Measurements from ENCODE around the gene PARP15.

The PARP15 gene

GRCh38 chr3:122618614-122619013 is 41.2 kb downstream of the PARP15 start:
- no peaks in the 10 kb centered on the region for H3K4me1 ChIP-seq (ENCODE audit: insufficient read depth, insufficient read length)
- H3K9ac ChIP-seq (ENCODE audit: insufficient read length, low read depth), result no peak overlapping the region
- TF ChIP-seq YY1 (IDR thresholded peaks at IDR 0.05; ENCODE audit: insufficient read depth, insufficient read length), result no peak
- TF ChIP-seq SUZ12 (IDR thresholded peaks at IDR 0.05; ENCODE audit: extremely low read depth, insufficient read depth, insufficient read length), result no peak
- TF ChIP-seq ZNF274 (IDR thresholded peaks at IDR 0.05; ENCODE audit: low read depth, low read length), result no peak
- no peak overlapping the region for H3K4me3 ChIP-seq (ENCODE audit: insufficient read length, low read depth)
- H3K27me3 ChIP-seq (ENCODE audit: insufficient read depth, insufficient read length), result no peaks in the 10 kb centered on the region
- no peak for DNase-seq (ENCODE audit: low read depth, low spot score)
- no peaks in the 10 kb centered on the region for H3K9me3 ChIP-seq (ENCODE audit: insufficient read depth, low read length)
- H3K36me3 ChIP-seq (ENCODE audit: insufficient read depth, insufficient read length, low read length), result no peaks in the 10 kb centered on the region

GRCh38 chr3:122619040-122619439 is 41.6 kb downstream of the PARP15 start:
- Histone ChIP-seq H3K36me3 (ENCODE audit: insufficient read depth, insufficient read length, low read length) (no peaks in the 10 kb centered on the region), H3K9me3 (ENCODE audit: insufficient read depth, low read length) (no peaks in the 10 kb centered on the region), H3K27me3 (ENCODE audit: insufficient read depth, insufficient read length) (no peaks in the 10 kb centered on the region), H3K9ac (ENCODE audit: insufficient read length, low read depth) (no peak overlapping the region), H3K4me3 (ENCODE audit: insufficient read length, low read depth) (no peak overlapping the region), H3K4me1 (ENCODE audit: insufficient read depth, insufficient read length) (no peaks in the 10 kb centered on the region)
- TF ChIP-seq ZNF274 (IDR thresholded peaks at IDR 0.05; ENCODE audit: low read depth, low read length) (no peak), YY1 (IDR thresholded peaks at IDR 0.05; ENCODE audit: insufficient read depth, insufficient read length) (no peak), SUZ12 (IDR thresholded peaks at IDR 0.05; ENCODE audit: extremely low read depth, insufficient read depth, insufficient read length) (no peak)
- no peak for DNase-seq (ENCODE audit: low read depth, low spot score)

GRCh38 chr3:122620399-122620798 is 42.9 kb downstream of the PARP15 start:
- no peak overlapping the region for H3K9ac ChIP-seq (ENCODE audit: insufficient read length, low read depth)
- no peaks in the 10 kb centered on the region for H3K9me3 ChIP-seq (ENCODE audit: insufficient read depth, low read length)
- H3K27me3 ChIP-seq (ENCODE audit: insufficient read depth, insufficient read length), result no peaks in the 10 kb centered on the region
- H3K36me3 ChIP-seq (ENCODE audit: insufficient read depth, insufficient read length, low read length), result no peaks in the 10 kb centered on the region
- no peaks in the 10 kb centered on the region for H3K4me1 ChIP-seq (ENCODE audit: insufficient read depth, insufficient read length)
- no peak for DNase-seq (ENCODE audit: low read depth, low spot score)
- TF ChIP-seq YY1 (IDR thresholded peaks at IDR 0.05; ENCODE audit: insufficient read depth, insufficient read length), result no peak
- TF ChIP-seq SUZ12 (IDR thresholded peaks at IDR 0.05; ENCODE audit: extremely low read depth, insufficient read depth, insufficient read length), result no peak
- no peak for TF ChIP-seq ZNF274 (IDR thresholded peaks at IDR 0.05; ENCODE audit: low read depth, low read length)
- H3K4me3 ChIP-seq (ENCODE audit: insufficient read length, low read depth), result no peak overlapping the region

GRCh38 chr3:122621112-122621511 is 43.7 kb downstream of the PARP15 start:
- DNase-seq (ENCODE audit: low read depth, low spot score), result no peak
- H3K27me3 ChIP-seq (ENCODE audit: insufficient read depth, insufficient read length), result no peaks in the 10 kb centered on the region
- H3K9me3 ChIP-seq (ENCODE audit: insufficient read depth, low read length), result no peaks in the 10 kb centered on the region
- TF ChIP-seq ZNF274 (IDR thresholded peaks at IDR 0.05; ENCODE audit: low read depth, low read length), result no peak
- TF ChIP-seq SUZ12 (IDR thresholded peaks at IDR 0.05; ENCODE audit: extremely low read depth, insufficient read depth, insufficient read length), result no peak
- TF ChIP-seq YY1 (IDR thresholded peaks at IDR 0.05; ENCODE audit: insufficient read depth, insufficient read length), result no peak
- no peak overlapping the region for H3K9ac ChIP-seq (ENCODE audit: insufficient read length, low read depth)
- no peaks in the 10 kb centered on the region for H3K4me1 ChIP-seq (ENCODE audit: insufficient read depth, insufficient read length)
- H3K36me3 ChIP-seq (ENCODE audit: insufficient read depth, insufficient read length, low read length), result no peaks in the 10 kb centered on the region
- no peak overlapping the region for H3K4me3 ChIP-seq (ENCODE audit: insufficient read length, low read depth)

- Histone ChIP-seq H3K9ac (ENCODE audit: insufficient read length, low read depth) (no peak overlapping the region), H3K9me3 (ENCODE audit: insufficient read depth, low read length) (no peaks in the 10 kb centered on the region), H3K27me3 (ENCODE audit: insufficient read depth, insufficient read length) (no peaks in the 10 kb centered on the region), H3K4me1 (ENCODE audit: insufficient read depth, insufficient read length) (no peaks in the 10 kb centered on the region), H3K4me3 (ENCODE audit: insufficient read length, low read depth) (no peak overlapping the region), H3K36me3 (ENCODE audit: insufficient read depth, insufficient read length, low read length) (no peaks in the 10 kb centered on the region)
- DNase-seq (ENCODE audit: low read depth, low spot score), result no peak
- no peak for TF ChIP-seq SUZ12 (IDR thresholded peaks at IDR 0.05; ENCODE audit: extremely low read depth, insufficient read depth, insufficient read length)
- no peak for TF ChIP-seq ZNF274 (IDR thresholded peaks at IDR 0.05; ENCODE audit: low read depth, low read length)
- TF ChIP-seq YY1 (IDR thresholded peaks at IDR 0.05; ENCODE audit: insufficient read depth, insufficient read length), result no peak
These were observed 45.8 kb downstream of the PARP15 start for GRCh38 chr3:122623031-122623829.

- no peak for DNase-seq (ENCODE audit: low read depth, low spot score)
- no peak overlapping the region for H3K4me3 ChIP-seq (ENCODE audit: insufficient read length, low read depth)
- H3K36me3 ChIP-seq (ENCODE audit: insufficient read depth, insufficient read length, low read length), result no peaks in the 10 kb centered on the region
- no peaks in the 10 kb centered on the region for H3K4me1 ChIP-seq (ENCODE audit: insufficient read depth, insufficient read length)
- no peak overlapping the region for H3K9ac ChIP-seq (ENCODE audit: insufficient read length, low read depth)
- H3K9me3 ChIP-seq (ENCODE audit: insufficient read depth, low read length), result no peaks in the 10 kb centered on the region
- H3K27me3 ChIP-seq (ENCODE audit: insufficient read depth, insufficient read length), result no peaks in the 10 kb centered on the region
- TF ChIP-seq ZNF274 (IDR thresholded peaks at IDR 0.05; ENCODE audit: low read depth, low read length), result no peak
These were observed 49.2 kb downstream of the PARP15 start for GRCh38 chr3:122626515-122627180.

GRCh38 chr3:122627301-122627700 is 49.9 kb downstream of the PARP15 start:
- H3K27me3 ChIP-seq (ENCODE audit: insufficient read depth, insufficient read length), result no peaks in the 10 kb centered on the region
- no peak overlapping the region for H3K4me3 ChIP-seq (ENCODE audit: insufficient read length, low read depth)
- H3K36me3 ChIP-seq (ENCODE audit: insufficient read depth, insufficient read length, low read length), result no peaks in the 10 kb centered on the region
- no peak overlapping the region for H3K9ac ChIP-seq (ENCODE audit: insufficient read length, low read depth)
- DNase-seq (ENCODE audit: low read depth, low spot score), result no peak
- no peaks in the 10 kb centered on the region for H3K9me3 ChIP-seq (ENCODE audit: insufficient read depth, low read length)
- TF ChIP-seq YY1 (IDR thresholded peaks at IDR 0.05; ENCODE audit: insufficient read depth, insufficient read length), result no peak
- TF ChIP-seq SUZ12 (IDR thresholded peaks at IDR 0.05; ENCODE audit: extremely low read depth, insufficient read depth, insufficient read length), result no peak
- TF ChIP-seq ZNF274 (IDR thresholded peaks at IDR 0.05; ENCODE audit: low read depth, low read length), result no peak
- H3K4me1 ChIP-seq (ENCODE audit: insufficient read depth, insufficient read length), result no peaks in the 10 kb centered on the region

Data from NT2/D1 (cell line).